ENCODE data around the gene IL11RA.

IL11RA gene

GRCh38 chr9:34709196-34709978 is 57.4 kb downstream of the IL11RA start:
- TF ChIP-seq EZH2phosphoT487 (conservative IDR thresholded peaks at IDR 0.05; ENCODE audit: low read length) (no peak), CTCF (IDR thresholded peaks at IDR 0.05; ENCODE audit: insufficient read depth, low read length, poor library complexity, severe bottlenecking) (no peak)

GRCh38 chr9:34710023-34710422 is 58.0 kb downstream of the IL11RA start, which contains the start of gene CCL21:
Gene CCL21, minus strand, starts transcription at chr9:34710136. Its CDS starts 70 bp downstream, at chr9:34710066.
- Histone ChIP-seq H2AFZ (ENCODE audit: low read depth, low read length, severe bottlenecking) (no peak within 1 kb of the TSS), H3F3A (ENCODE audit: insufficient read depth) (no peaks in the 10 kb centered on the region)
- no peak for TF ChIP-seq EZH2phosphoT487 (conservative IDR thresholded peaks at IDR 0.05; ENCODE audit: low read length)

More at GRCh38 chr9:34709196-34709978, 57.4 kb downstream of the IL11RA start:
- Histone ChIP-seq H3K9me3 (ENCODE audit: insufficient read depth, low read length) (no peaks in the 10 kb centered on the region), H3K27me3 (ENCODE audit: low read length) (no peaks in the 10 kb centered on the region), H3K27ac (ENCODE audit: low read depth, low read length) (no peak overlapping the region), H3K79me2 (ENCODE audit: insufficient read depth, low read length) (no peaks in the 10 kb centered on the region), H3K4me3 (ENCODE audit: insufficient read depth, low read length, poor library complexity, severe bottlenecking) (no peak overlapping the region), H3K4me2 (ENCODE audit: low read depth, low read length, poor library complexity, severe bottlenecking) (no peak overlapping the region), H4K20me1 (ENCODE audit: low read depth, low read length) (no peaks in the 10 kb centered on the region), H3K9me2 (replicated peaks; ENCODE audit: insufficient read depth, low read length) (no peaks in the 10 kb centered on the region), H3K36me3 (ENCODE audit: low read length) (no peaks in the 10 kb centered on the region), H2AFZ (ENCODE audit: low read depth, low read length, severe bottlenecking) (no peak overlapping the region), H3F3A (ENCODE audit: insufficient read depth) (no peaks in the 10 kb centered on the region), H3K9ac (ENCODE audit: low read length) (no peak overlapping the region)

More at GRCh38 chr9:34710023-34710422, 58.0 kb downstream of the IL11RA start, which contains the start of gene CCL21:
- no peaks in the 10 kb centered on the region for H3K79me2 ChIP-seq (ENCODE audit: insufficient read depth, low read length)
- H4K20me1 ChIP-seq (ENCODE audit: low read depth, low read length), result no peaks in the 10 kb centered on the region
- no peaks in the 10 kb centered on the region for H3K36me3 ChIP-seq (ENCODE audit: low read length)
- H3K4me3 ChIP-seq (ENCODE audit: insufficient read depth, low read length, poor library complexity, severe bottlenecking), result no peak within 1 kb of the TSS
- H3K27ac ChIP-seq (ENCODE audit: low read depth, low read length), result no peak within 1 kb of the TSS
- H3K9ac ChIP-seq (ENCODE audit: low read length), result no peak within 1 kb of the TSS
- H3K9me2 ChIP-seq (replicated peaks; ENCODE audit: insufficient read depth, low read length), result no peaks in the 10 kb centered on the region
- H3K27me3 ChIP-seq (ENCODE audit: low read length), result no peaks in the 10 kb centered on the region
- H3K9me3 ChIP-seq (ENCODE audit: insufficient read depth, low read length), result no peaks in the 10 kb centered on the region
- H3K4me2 ChIP-seq (ENCODE audit: low read depth, low read length, poor library complexity, severe bottlenecking), result no peak within 1 kb of the TSS
